ENCODE data around the gene PGBD5. TPM values are rescaled to one million over a fixed set of nuclear protein-coding genes. Genes with fewer than 3 reads are reported as not detected.

The PGBD5 gene
- total RNA-seq, 1 experiment from 2014 or later, result 37.8 TPM

GRCh38 chr1:230425252-230426091 lies 660 bp downstream of the PGBD5 start:
- TF ChIP-seq, protein P1, sequence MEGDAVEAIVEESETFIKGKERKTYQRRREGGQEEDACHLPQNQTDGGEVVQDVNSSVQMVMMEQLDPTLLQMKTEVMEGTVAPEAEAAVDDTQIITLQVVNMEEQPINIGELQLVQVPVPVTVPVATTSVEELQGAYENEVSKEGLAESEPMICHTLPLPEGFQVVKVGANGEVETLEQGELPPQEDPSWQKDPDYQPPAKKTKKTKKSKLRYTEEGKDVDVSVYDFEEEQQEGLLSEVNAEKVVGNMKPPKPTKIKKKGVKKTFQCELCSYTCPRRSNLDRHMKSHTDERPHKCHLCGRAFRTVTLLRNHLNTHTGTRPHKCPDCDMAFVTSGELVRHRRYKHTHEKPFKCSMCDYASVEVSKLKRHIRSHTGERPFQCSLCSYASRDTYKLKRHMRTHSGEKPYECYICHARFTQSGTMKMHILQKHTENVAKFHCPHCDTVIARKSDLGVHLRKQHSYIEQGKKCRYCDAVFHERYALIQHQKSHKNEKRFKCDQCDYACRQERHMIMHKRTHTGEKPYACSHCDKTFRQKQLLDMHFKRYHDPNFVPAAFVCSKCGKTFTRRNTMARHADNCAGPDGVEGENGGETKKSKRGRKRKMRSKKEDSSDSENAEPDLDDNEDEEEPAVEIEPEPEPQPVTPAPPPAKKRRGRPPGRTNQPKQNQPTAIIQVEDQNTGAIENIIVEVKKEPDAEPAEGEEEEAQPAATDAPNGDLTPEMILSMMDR (IDR thresholded peaks at IDR 0.05; ENCODE audit: unreplicated experiment), result no peak
- CTCF ChIA-PET, result interaction anchor here (0.6 to 1.2 kb wide), 3 partner anchors 31 to 143 kb away, joined by 3 read pairs; no protein-coding TSS in a partner anchor
- H3K4me1 Mint-ChIP-seq (ENCODE audit: low read depth, unreplicated experiment), result peaks cover 46% of the 10 kb centered on the region
- H3K27ac Mint-ChIP-seq (ENCODE audit: unreplicated experiment), result peak overlapping the region; percentile 74
- BruUV-seq (replicated peaks), result no TSS peak
- H3K27me3 Mint-ChIP-seq (ENCODE audit: unreplicated experiment), result no peaks in the 10 kb centered on the region
- intact Hi-C loops (cut with micrococcal nuclease; ENCODE audit: unreplicated experiment), result no loop called here
- DNase-seq, result peak; percentile 36
- H3K9me3 Mint-ChIP-seq (ENCODE audit: low read depth, unreplicated experiment), result no peaks in the 10 kb centered on the region
- H3K36me3 Mint-ChIP-seq (ENCODE audit: insufficient read depth, unreplicated experiment), result peaks cover 35% of the 10 kb centered on the region
- H3K4me3 Mint-ChIP-seq (ENCODE audit: low read depth, unreplicated experiment), result peak overlapping the region; percentile 96

DNA sequence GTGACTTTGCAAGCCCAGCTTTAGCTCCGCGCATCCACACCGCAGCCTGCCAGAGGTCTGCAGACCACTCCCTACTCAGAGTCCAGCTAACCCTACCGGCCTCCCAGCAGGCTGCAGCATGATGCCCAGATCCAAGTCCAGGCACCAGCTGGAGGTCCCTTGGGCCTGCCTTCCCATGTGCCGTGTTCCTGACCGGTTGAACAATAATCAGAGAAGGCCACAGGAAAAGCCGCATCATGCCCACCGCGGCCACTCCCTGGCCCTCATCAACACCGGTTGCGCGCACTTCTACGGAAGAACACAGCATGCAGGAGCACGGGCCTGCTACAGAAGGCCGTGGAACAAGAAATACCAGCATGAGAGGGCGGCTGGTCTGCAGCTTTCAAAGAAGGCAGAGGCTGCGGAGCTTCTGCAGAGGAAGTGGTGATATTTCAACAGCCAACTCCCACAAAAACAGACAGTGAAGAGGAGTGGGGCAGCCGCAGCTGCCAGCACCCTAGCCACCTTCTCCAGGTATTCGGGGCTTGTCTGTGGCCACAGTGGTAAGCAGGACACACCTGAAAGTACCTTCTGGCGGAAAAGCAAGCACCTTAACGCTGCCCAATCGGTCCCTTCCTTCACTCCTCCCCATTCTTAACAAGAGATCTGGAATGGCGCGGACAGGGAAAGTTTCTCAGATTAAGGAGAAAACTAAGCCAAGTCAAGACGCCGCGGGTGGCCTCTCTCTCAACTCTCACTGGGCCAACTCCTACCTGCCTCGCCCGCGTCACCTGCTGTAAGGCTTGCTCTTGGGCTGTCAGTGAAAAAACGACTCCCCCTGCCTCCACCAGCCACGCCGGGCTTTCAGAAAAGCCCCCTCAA lies 1.5 kb downstream of the PGBD5 start:
- Mint-ChIP-seq H3K4me1 (ENCODE audit: low read depth, unreplicated experiment) (peaks cover 46% of the 10 kb centered on the region), H3K36me3 (ENCODE audit: insufficient read depth, unreplicated experiment) (peaks cover 35% of the 10 kb centered on the region), H3K9me3 (ENCODE audit: low read depth, unreplicated experiment) (no peaks in the 10 kb centered on the region), H3K27me3 (ENCODE audit: unreplicated experiment) (no peaks in the 10 kb centered on the region), H3K4me3 (ENCODE audit: low read depth, unreplicated experiment) (peak overlapping the region; percentile 96), H3K27ac (ENCODE audit: unreplicated experiment) (peak overlapping the region; percentile 74)
- CTCF ChIA-PET, result interaction anchor here (0.5 kb wide), 1 partner anchor 41 kb away, joined by 3 read pairs; no protein-coding TSS in a partner anchor
- TF ChIP-seq, protein P1 (IDR thresholded peaks at IDR 0.05; ENCODE audit: unreplicated experiment), result no peak
- BruUV-seq (replicated peaks), result no TSS peak
- DNase-seq, result peak; percentile 46
- intact Hi-C loops (cut with micrococcal nuclease; ENCODE audit: unreplicated experiment), result loop anchor here (5.0 kb wide), 1 partner anchor 143 kb away; no protein-coding TSS in a partner anchor

GRCh38 chr1:230423951-230424350 lies 2.2 kb downstream of the PGBD5 start:
- peaks cover 35% of the 10 kb centered on the region for H3K36me3 Mint-ChIP-seq (ENCODE audit: insufficient read depth, unreplicated experiment)

GRCh38 chr1:230423261-230423660 lies 2.9 kb downstream of the PGBD5 start:
- H3K27me3 Mint-ChIP-seq (ENCODE audit: unreplicated experiment), result no peaks in the 10 kb centered on the region
- CTCF ChIA-PET, result no interaction called here
- no peak overlapping the region for H3K27ac Mint-ChIP-seq (ENCODE audit: unreplicated experiment)
- intact Hi-C loops (cut with micrococcal nuclease; ENCODE audit: unreplicated experiment), result loop anchor here (5.0 kb wide), 1 partner anchor 144 kb away; no protein-coding TSS in a partner anchor
- no TSS peak for BruUV-seq (replicated peaks)
- H3K4me1 Mint-ChIP-seq (ENCODE audit: low read depth, unreplicated experiment), result peaks cover 46% of the 10 kb centered on the region
- no peaks in the 10 kb centered on the region for H3K9me3 Mint-ChIP-seq (ENCODE audit: low read depth, unreplicated experiment)
- H3K36me3 Mint-ChIP-seq (ENCODE audit: insufficient read depth, unreplicated experiment), result peaks cover 35% of the 10 kb centered on the region
- H3K4me3 Mint-ChIP-seq (ENCODE audit: low read depth, unreplicated experiment), result peak overlapping the region; percentile 96
- DNase-seq, result no peak
- TF ChIP-seq, protein P1 (IDR thresholded peaks at IDR 0.05; ENCODE audit: unreplicated experiment), result no peak

More at GRCh38 chr1:230423951-230424350, 2.2 kb downstream of the PGBD5 start:
- intact Hi-C loops (cut with micrococcal nuclease; ENCODE audit: unreplicated experiment), result loop anchor here (5.0 kb wide), 1 partner anchor 143 kb away; no protein-coding TSS in a partner anchor
- TF ChIP-seq, protein P1 (IDR thresholded peaks at IDR 0.05; ENCODE audit: unreplicated experiment), result no peak
- DNase-seq, result no peak
- Mint-ChIP-seq H3K27ac (ENCODE audit: unreplicated experiment) (no peak overlapping the region), H3K27me3 (ENCODE audit: unreplicated experiment) (no peaks in the 10 kb centered on the region), H3K9me3 (ENCODE audit: low read depth, unreplicated experiment) (no peaks in the 10 kb centered on the region), H3K4me3 (ENCODE audit: low read depth, unreplicated experiment) (peak overlapping the region; percentile 96), H3K4me1 (ENCODE audit: low read depth, unreplicated experiment) (peaks cover 46% of the 10 kb centered on the region)
- CTCF ChIA-PET, result interaction anchor here (0.5 kb wide), 1 partner anchor 40 kb away, joined by 3 read pairs; no protein-coding TSS in a partner anchor
- BruUV-seq (replicated peaks), result no TSS peak
